NOMO-1 treated with DMSO at 0.1 percent for 48 hours (cell line): ENCODE data around the gene RHOH.

Source experiments
- DNase-seq: peaks from one replicate; lab custom pipeline; 2025; ENCODE audit not compliant: unreplicated experiment; lab: John Stamatoyannopoulos, UW

The RHOH gene

GRCh38 chr4:40187386-40187906, 9.4 kb upstream of the RHOH start:
- DNase-seq: no peak

GRCh38 chr4:40190019-40190418, 6.8 kb upstream of the RHOH start:
- no peak for DNase-seq

- no peak for DNase-seq
Measured at GRCh38 chr4:40190465-40190864, 6.4 kb upstream of the RHOH start.

- DNase-seq: peak; percentile 61
Measured at GRCh38 chr4:40190880-40191815, 5.7 kb upstream of the RHOH start.

- DNase-seq: no peak
Measured at GRCh38 chr4:40192114-40193015, 4.5 kb upstream of the RHOH start.

GRCh38 chr4:40193016-40193571, 3.7 kb upstream of the RHOH start:
- no peak for DNase-seq

GRCh38 chr4:40193578-40193977, 3.3 kb upstream of the RHOH start:
- DNase-seq: no peak

- no peak for DNase-seq
Measured at GRCh38 chr4:40194602-40195161, 2.1 kb upstream of the RHOH start.

- DNase-seq: no peak
Measured at GRCh38 chr4:40195182-40196177, 1.4 kb upstream of the RHOH start.

- DNase-seq: no peak
Measured at GRCh38 chr4:40196272-40196671, 559 bp upstream of the RHOH start.

GRCh38 chr4:40197879-40198689, 1.3 kb downstream of the RHOH start:
- no peak for DNase-seq

- DNase-seq: no peak
Measured at GRCh38 chr4:40199179-40199670, 2.4 kb downstream of the RHOH start.

GRCh38 chr4:40199999-40200874, 3.4 kb downstream of the RHOH start:
- peak; percentile 31 for DNase-seq

GRCh38 chr4:40200875-40201801, 4.3 kb downstream of the RHOH start:
- DNase-seq: peak; percentile 69

GRCh38 chr4:40201898-40202297, 5.1 kb downstream of the RHOH start:
- no peak for DNase-seq

- no peak for DNase-seq
Measured at GRCh38 chr4:40202474-40202873, 5.6 kb downstream of the RHOH start.
